GM12865 (cell line): ENCODE data around the gene LRRC66.
A peak's percentile ranks its signal among the peaks of the same experiment; 100 is the strongest.

Source experiments
- DNase-seq: peaks from one replicate; pipeline ENCODE4 v3.0.0; 2010; ENCODE audit warnings: low read depth
- H3K4me3 ChIP-seq: 2 replicates; pipeline ENCODE4 v1.5.1; 2011; ENCODE audit warnings: mild to moderate bottlenecking, low read depth, low read length, control low read depth
- CTCF ChIP-seq: IDR thresholded peaks from 2 replicates; pipeline ENCODE4 v1.5.1; 2011; ENCODE audit warnings: low read length, control low read depth, low read depth, inconsistent platforms; ENCODE audit not compliant: insufficient read depth; ENCODE audit errors: missing control alignments

The LRRC66 gene

DNA sequence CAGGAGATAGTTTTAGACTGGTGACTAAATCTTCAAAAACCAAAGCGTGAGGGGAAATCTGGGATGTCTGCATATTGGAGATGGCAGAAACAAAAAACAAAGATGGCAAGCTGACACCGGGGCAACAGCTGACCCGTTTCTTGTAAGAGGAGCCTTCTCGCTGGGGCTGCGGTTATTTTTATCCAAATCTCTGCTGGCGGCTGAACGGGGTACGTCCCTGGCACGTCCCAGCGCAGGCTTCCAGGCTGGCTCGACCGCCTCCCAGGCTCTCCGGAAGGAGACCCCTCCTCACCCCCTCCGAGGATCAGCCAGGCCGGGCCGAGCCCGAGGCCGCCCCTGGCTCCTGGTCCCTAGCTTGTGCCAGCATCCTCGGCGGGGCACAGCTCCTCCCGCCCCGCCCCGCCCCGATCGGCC, 17.5 kb upstream of the LRRC66 start:
- no peak for TF ChIP-seq CTCF
- H3K4me3 ChIP-seq: peak overlapping the region; percentile 68
- peak; percentile 50 for DNase-seq

DNA sequence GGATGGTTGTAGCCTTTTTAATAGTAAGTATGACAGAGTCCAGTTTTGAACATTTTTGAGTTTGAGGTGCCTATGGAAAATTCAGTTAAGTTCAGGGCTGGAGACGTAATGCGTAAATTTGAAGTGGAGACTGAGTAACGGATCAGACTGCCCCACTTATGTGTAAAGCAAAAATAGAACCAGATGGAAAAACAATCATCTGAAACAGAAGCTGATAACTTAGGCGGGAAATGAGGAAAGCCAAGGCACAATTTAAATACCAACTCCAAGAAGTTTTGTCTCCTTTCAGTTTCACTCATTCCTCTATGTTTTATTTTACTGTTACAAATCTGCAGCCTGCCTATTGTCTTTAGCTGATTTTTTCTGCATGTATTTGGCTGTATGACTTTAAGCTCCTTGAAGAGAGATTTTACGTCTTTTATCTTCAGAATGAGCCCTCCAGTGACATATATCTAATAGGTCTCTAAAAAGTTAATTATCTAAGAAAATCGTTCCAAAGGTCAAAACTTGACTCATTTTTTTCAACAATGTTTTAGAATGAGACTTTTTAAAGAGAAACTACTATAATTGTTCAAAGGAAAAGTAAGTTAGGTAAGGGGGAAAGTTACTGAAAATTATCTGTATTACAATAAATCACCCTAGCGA, 16.8 kb upstream of the LRRC66 start:
- no peak for DNase-seq
- H3K4me3 ChIP-seq: peak overlapping the region; percentile 68
- TF ChIP-seq CTCF: no peak

DNA sequence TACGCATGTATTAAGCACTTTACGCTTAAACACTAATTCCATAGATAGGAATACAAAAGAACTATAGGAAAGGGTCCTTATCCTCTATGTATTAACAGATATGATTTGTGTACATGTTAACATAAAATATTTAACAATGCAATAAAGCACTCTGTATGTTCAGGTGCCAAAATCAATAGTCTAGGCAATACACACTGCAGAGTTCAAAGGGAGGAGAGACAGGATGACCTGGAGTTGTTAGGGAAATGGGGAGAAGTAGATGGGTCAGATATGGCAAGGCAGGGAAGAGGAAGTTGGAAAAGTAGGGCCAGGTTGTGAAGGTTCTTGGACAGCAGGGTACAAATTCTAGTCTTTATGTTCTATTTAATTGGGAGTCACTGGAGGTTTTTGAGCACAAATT, 15.0 kb upstream of the LRRC66 start:
- no peak for TF ChIP-seq CTCF
- no peak for DNase-seq
- H3K4me3 ChIP-seq: no peak overlapping the region

DNA sequence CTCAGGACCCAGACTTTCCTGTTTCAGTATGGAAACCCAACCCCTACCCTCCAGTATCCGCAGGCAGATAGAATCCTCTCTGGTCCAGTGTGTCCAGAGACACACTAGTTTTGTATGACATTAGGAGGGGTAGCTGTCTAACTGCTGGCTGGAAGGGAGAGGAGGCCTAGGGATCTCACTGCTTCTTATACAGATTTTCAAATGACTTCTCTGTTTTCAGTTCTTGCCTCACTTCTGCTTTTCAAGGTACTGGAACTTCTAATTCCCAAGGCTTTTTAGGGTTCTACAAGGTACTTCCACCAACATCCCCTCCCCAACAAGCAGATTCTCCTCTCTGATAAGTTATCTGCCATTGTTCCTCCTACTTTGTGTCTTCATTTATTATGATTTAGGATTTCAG, 11.8 kb upstream of the LRRC66 start:
- DNase-seq: no peak
- TF ChIP-seq CTCF: no peak
- H3K4me3 ChIP-seq: no peak overlapping the region

- H3K4me3 ChIP-seq: no peak overlapping the region
- no peak for TF ChIP-seq CTCF
- no peak for DNase-seq
These were observed 8.8 kb upstream of the LRRC66 start for GRCh38 chr4:52028970-52029369.

DNA sequence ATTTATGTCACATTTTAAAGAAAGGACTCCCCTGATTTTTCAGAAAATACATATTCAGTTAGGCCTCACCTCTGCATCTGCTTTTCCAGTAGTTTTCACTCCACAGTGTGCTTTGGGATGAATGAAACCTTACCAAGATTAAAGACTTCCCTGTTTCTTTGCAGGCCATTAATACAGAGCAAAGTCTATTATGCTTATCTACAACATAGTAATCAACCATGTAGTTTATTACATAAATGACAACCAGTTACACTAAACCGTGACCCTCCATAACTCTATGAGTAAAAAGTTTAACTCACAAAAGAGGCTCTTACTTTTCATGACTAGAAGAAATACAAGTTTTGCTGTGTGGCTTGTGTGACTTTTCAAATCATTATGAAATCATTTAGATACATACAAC, 2.3 kb downstream of the LRRC66 start:
- no peak for DNase-seq
- no peak overlapping the region for H3K4me3 ChIP-seq
- TF ChIP-seq CTCF: no peak

- H3K4me3 ChIP-seq: no peak overlapping the region
- no peak for DNase-seq
- no peak for TF ChIP-seq CTCF
These were observed 3.2 kb downstream of the LRRC66 start for GRCh38 chr4:52016981-52017380.
